GM12801 (cell line): ENCODE measurements around the gene POU6F2.

Experiments used
- CTCF ChIP-seq: IDR thresholded peaks from one replicate; pipeline ENCODE4 v1.5.1; 2011; ENCODE audit warnings: control low read depth; ENCODE audit not compliant: insufficient read length; ENCODE audit errors: extremely low read depth

The POU6F2 gene

GRCh38 chr7:39374436-39375040, 396.8 kb downstream of the POU6F2 start:
- TF ChIP-seq CTCF, result no peak

GRCh38 chr7:39375047-39375873, 397.6 kb downstream of the POU6F2 start:
- TF ChIP-seq CTCF, result no peak

- TF ChIP-seq CTCF, result no peak
Measured at GRCh38 chr7:39375874-39376190, 398.1 kb downstream of the POU6F2 start.

- TF ChIP-seq CTCF, result no peak
Measured at GRCh38 chr7:39379416-39379815, 401.7 kb downstream of the POU6F2 start.

- TF ChIP-seq CTCF, result no peak
Measured at GRCh38 chr7:39383136-39383535, 405.4 kb downstream of the POU6F2 start.

GRCh38 chr7:39384386-39384785, 406.7 kb downstream of the POU6F2 start:
- no peak for TF ChIP-seq CTCF

- TF ChIP-seq CTCF, result no peak
Measured at GRCh38 chr7:39386718-39387117, 409.0 kb downstream of the POU6F2 start.
